ENCODE data around the gene ZFR.
"Not testable (repeated sequence)": the region's sequence is repeated elsewhere in the genome, so short reads cannot be mapped to it uniquely, and the experiment has no call there.

The ZFR gene

GRCh38 chr5:32383586-32383985 is 61.0 kb downstream of the ZFR start:
- H3K27ac ChIP-seq, result no peak overlapping the region
- TF ChIP-seq CTCF (IDR thresholded peaks at IDR 0.05), result no peak
- no peaks in the 10 kb centered on the region for H3K27me3 ChIP-seq
- H3K9me3 ChIP-seq, result no peaks in the 10 kb centered on the region
- H3K4me3 ChIP-seq (ENCODE audit: low read depth in 1 of 2, low read length in 1 of 2), result no peak overlapping the region
- H3K4me1 ChIP-seq (ENCODE audit: control insufficient read depth in 1 of 2, insufficient read depth in 1 of 2, low read depth in 1 of 2, low read length in 1 of 2), result no peaks in the 10 kb centered on the region
- H3K36me3 ChIP-seq, result peaks cover 81% of the 10 kb centered on the region

- Histone ChIP-seq H3K4me1 (ENCODE audit: control insufficient read depth in 1 of 2, insufficient read depth in 1 of 2, low read depth in 1 of 2, low read length in 1 of 2) (no peaks in the 10 kb centered on the region), H3K9me3 (no peaks in the 10 kb centered on the region), H3K4me3 (ENCODE audit: low read depth in 1 of 2, low read length in 1 of 2) (no peak overlapping the region), H3K36me3 (peaks cover 81% of the 10 kb centered on the region), H3K27ac (no peak overlapping the region), H3K27me3 (no peaks in the 10 kb centered on the region)
- no peak for TF ChIP-seq CTCF (IDR thresholded peaks at IDR 0.05)
These were observed 61.5 kb downstream of the ZFR start for GRCh38 chr5:32383065-32383464.

- Histone ChIP-seq H3K36me3 (peaks cover 59% of the 10 kb centered on the region), H3K27ac (no peak overlapping the region), H3K27me3 (no peaks in the 10 kb centered on the region), H3K9me3 (no peaks in the 10 kb centered on the region), H3K4me1 (ENCODE audit: control insufficient read depth in 1 of 2, insufficient read depth in 1 of 2, low read depth in 1 of 2, low read length in 1 of 2) (no peaks in the 10 kb centered on the region), H3K4me3 (ENCODE audit: low read depth in 1 of 2, low read length in 1 of 2) (no peak overlapping the region)
- no peak for TF ChIP-seq CTCF (IDR thresholded peaks at IDR 0.05)
These were observed 65.1 kb downstream of the ZFR start for GRCh38 chr5:32379421-32379820.

- Histone ChIP-seq H3K36me3 (peaks cover 58% of the 10 kb centered on the region), H3K4me1 (ENCODE audit: control insufficient read depth in 1 of 2, insufficient read depth in 1 of 2, low read depth in 1 of 2, low read length in 1 of 2) (no peaks in the 10 kb centered on the region), H3K27ac (no peak overlapping the region), H3K9me3 (no peaks in the 10 kb centered on the region), H3K4me3 (ENCODE audit: low read depth in 1 of 2, low read length in 1 of 2) (no peak overlapping the region), H3K27me3 (no peaks in the 10 kb centered on the region)
- no peak for TF ChIP-seq CTCF (IDR thresholded peaks at IDR 0.05)
These were observed 65.6 kb downstream of the ZFR start for GRCh38 chr5:32378966-32379365.

GRCh38 chr5:32369542-32370155 is 74.9 kb downstream of the ZFR start:
- no peaks in the 10 kb centered on the region for H3K27me3 ChIP-seq
- no peaks in the 10 kb centered on the region for H3K4me1 ChIP-seq (ENCODE audit: control insufficient read depth in 1 of 2, insufficient read depth in 1 of 2, low read depth in 1 of 2, low read length in 1 of 2)
- no peaks in the 10 kb centered on the region for H3K9me3 ChIP-seq
- H3K4me3 ChIP-seq (ENCODE audit: low read depth in 1 of 2, low read length in 1 of 2), result no peak overlapping the region
- no peak overlapping the region for H3K27ac ChIP-seq
- H3K36me3 ChIP-seq, result peaks cover 53% of the 10 kb centered on the region
- TF ChIP-seq CTCF (IDR thresholded peaks at IDR 0.05), result no peak

- H3K27me3 ChIP-seq, result no peaks in the 10 kb centered on the region
- H3K4me3 ChIP-seq (ENCODE audit: low read depth in 1 of 2, low read length in 1 of 2), result no peak overlapping the region
- H3K9me3 ChIP-seq, result no peaks in the 10 kb centered on the region
- peaks cover 51% of the 10 kb centered on the region for H3K36me3 ChIP-seq
- H3K27ac ChIP-seq, result no peak overlapping the region
- H3K4me1 ChIP-seq (ENCODE audit: control insufficient read depth in 1 of 2, insufficient read depth in 1 of 2, low read depth in 1 of 2, low read length in 1 of 2), result no peaks in the 10 kb centered on the region
- TF ChIP-seq CTCF (IDR thresholded peaks at IDR 0.05), result no peak
These were observed 75.5 kb downstream of the ZFR start for GRCh38 chr5:32369032-32369431.

- H3K4me1 ChIP-seq (ENCODE audit: control insufficient read depth in 1 of 2, insufficient read depth in 1 of 2, low read depth in 1 of 2, low read length in 1 of 2), result not testable (repeated sequence)
- H3K36me3 ChIP-seq, result peaks cover 55% of the 10 kb centered on the region
These were observed 77.3 kb downstream of the ZFR start for GRCh38 chr5:32367271-32367670.

More at GRCh38 chr5:32367271-32367670, 77.3 kb downstream of the ZFR start:
- not testable (repeated sequence) for H3K27ac ChIP-seq; H3K9me3 ChIP-seq; H3K27me3 ChIP-seq; H3K4me3 ChIP-seq (ENCODE audit: low read depth in 1 of 2, low read length in 1 of 2)
